Kidney (tissue), 14 donors: Measurements from ENCODE around the gene CTU1. TPM values are rescaled to one million over a fixed set of nuclear protein-coding genes. Genes with fewer than 3 reads are reported as not detected.
A peak's percentile ranks its signal among the peaks of the same experiment; 100 is the strongest.

Source experiments
- DNase-seq, 5 donors: peaks; one replicate each; pipeline ENCODE4 v3.0.0-alpha.2; 2013 to 2020
- FAIRE-seq: peaks from 2 replicates; lab custom pipeline; 2012; peaks lifted over from hg19 to GRCh38; lab: Jason Lieb, UNC
- H3K27ac ChIP-seq, 2 donors: one replicate each; pipeline ENCODE4 v1.7.0; 2013; ENCODE audit warnings: low read depth in 2 of 2, low read length in 2 of 2, inconsistent platforms in 1 of 2
- H3K27me3 ChIP-seq: one replicate; pipeline ENCODE4 v1.7.1; 2013; ENCODE audit warnings: low read length, inconsistent platforms; ENCODE audit not compliant: control insufficient read depth, insufficient read depth
- H3K36me3 ChIP-seq, 3 donors: one replicate each; pipeline versions ENCODE4 v1.7.0 to v1.7.1; 2013; ENCODE audit warnings: low read length in 3 of 3, control low read depth in 1 of 3, inconsistent platforms in 1 of 3; ENCODE audit not compliant: insufficient read depth in 3 of 3, control insufficient read depth in 2 of 3
- H3K4me1 ChIP-seq, 3 donors: one replicate each; pipeline versions ENCODE4 v1.7.0 to v1.7.1; 2013; ENCODE audit warnings: low read length in 3 of 3, inconsistent platforms in 1 of 3, low read depth in 1 of 3; ENCODE audit not compliant: control insufficient read depth in 2 of 3, insufficient read depth in 2 of 3
- H3K4me3 ChIP-seq, 3 donors: one replicate each; pipeline versions ENCODE4 v1.7.0 to v1.8.1; 2013; ENCODE audit warnings: low read length in 3 of 3, control low read depth in 1 of 3, inconsistent platforms in 1 of 3
- H3K9ac ChIP-seq, 3 donors: one replicate each; pipeline versions ENCODE4 v1.7.0 to v1.7.1; 2013; ENCODE audit warnings: low read length in 3 of 3, control low read depth in 1 of 3, inconsistent platforms in 1 of 3
- H3K9me3 ChIP-seq, 3 donors: one replicate each; pipeline versions ENCODE4 v1.7.0 to v1.7.1; 2013; ENCODE audit warnings: low read length in 3 of 3, control low read depth in 1 of 3, inconsistent platforms in 1 of 3; ENCODE audit not compliant: control insufficient read depth in 2 of 3, insufficient read depth in 1 of 3
- intact Hi-C: fragments of 100-400 bp; cut with DNase I; formaldehyde crosslinking; loops from one replicate; pipeline ENCODE4 v1.11.1; 2022
- polyA plus RNA-seq: library from polyadenylated mRNA; stranded (reverse); fragments of 350-450 nt; fragmentation: Illumina TruSeq; extraction: RNeasy Lipid Tissue Mini Kit (QIAGEN cat#74804); gene quantifications from one replicate; pipeline ENCODE4 v1.2.3, GENCODE V29; 2014; ENCODE audit warnings: low read depth, low replicate concordance; ENCODE audit not compliant: insufficient read depth
- total RNA-seq: library from RNA; stranded (reverse); fragmentation: NEBNext Ultra II Directional; extraction: Animal tissue kit (Norgen Biotek cat#: 25700); gene quantifications from one replicate; pipeline ENCODE4 v1.2.1, GENCODE V29; 2021
- TF ChIP-seq, protein P1 (sequence below): IDR thresholded peaks from 3 replicates; pipeline ENCODE4 v1.5.1; 2012; ENCODE audit warnings: mild to moderate bottlenecking, moderate library complexity, borderline replicate concordance; ENCODE audit not compliant: insufficient read depth; ENCODE audit errors: extremely low read depth
- donor health status: control.
- donor health status: control.
- donor health status: control.
- donor health status: control.
- donor health status: control.
- donor health status: DM: yes; HTN: yes; CAD: no.
- donor health status: Normal renal cell carcinoma (clear cell type).

CTU1 gene
- total and polyA plus RNA-seq, 2 donors from 2014 or later: 5.2 to 8.4 TPM

DNA sequence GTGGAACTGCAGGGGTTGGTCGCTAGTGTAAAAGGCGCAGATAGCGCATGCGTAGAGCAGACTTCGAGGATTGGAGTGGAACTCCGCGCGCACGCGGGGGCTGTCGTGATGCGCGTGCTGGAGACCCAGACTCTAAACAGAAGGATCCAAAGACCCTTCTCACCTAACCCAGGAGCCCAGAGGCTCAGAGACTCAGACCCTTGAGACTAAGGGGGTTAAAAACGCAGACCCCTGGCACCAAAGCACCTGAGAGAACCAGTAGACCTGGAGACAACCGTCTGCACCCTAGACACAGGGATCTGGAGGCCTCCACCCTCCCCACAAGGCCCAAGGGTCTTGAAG is 567 bp upstream of the CTU1 start:
- no peaks in the 10 kb centered on the region for H3K36me3 ChIP-seq
- TF ChIP-seq, protein P1, sequence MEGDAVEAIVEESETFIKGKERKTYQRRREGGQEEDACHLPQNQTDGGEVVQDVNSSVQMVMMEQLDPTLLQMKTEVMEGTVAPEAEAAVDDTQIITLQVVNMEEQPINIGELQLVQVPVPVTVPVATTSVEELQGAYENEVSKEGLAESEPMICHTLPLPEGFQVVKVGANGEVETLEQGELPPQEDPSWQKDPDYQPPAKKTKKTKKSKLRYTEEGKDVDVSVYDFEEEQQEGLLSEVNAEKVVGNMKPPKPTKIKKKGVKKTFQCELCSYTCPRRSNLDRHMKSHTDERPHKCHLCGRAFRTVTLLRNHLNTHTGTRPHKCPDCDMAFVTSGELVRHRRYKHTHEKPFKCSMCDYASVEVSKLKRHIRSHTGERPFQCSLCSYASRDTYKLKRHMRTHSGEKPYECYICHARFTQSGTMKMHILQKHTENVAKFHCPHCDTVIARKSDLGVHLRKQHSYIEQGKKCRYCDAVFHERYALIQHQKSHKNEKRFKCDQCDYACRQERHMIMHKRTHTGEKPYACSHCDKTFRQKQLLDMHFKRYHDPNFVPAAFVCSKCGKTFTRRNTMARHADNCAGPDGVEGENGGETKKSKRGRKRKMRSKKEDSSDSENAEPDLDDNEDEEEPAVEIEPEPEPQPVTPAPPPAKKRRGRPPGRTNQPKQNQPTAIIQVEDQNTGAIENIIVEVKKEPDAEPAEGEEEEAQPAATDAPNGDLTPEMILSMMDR: no peak
- H3K4me3 ChIP-seq: peak overlapping the region; percentile 68 to 97 (median 93)
- H3K4me1 ChIP-seq: peaks cover 0 to 12% (median 8%) of the 10 kb centered on the region in 3 donors
- intact Hi-C loops: no loop called here
- no peaks in the 10 kb centered on the region for H3K27me3 ChIP-seq
- H3K9me3 ChIP-seq: no peaks in the 10 kb centered on the region
- peak overlapping the region in 1 of 2 donors; percentile 74 for H3K27ac ChIP-seq
- FAIRE-seq: no peak
- peak overlapping the region in 2 of 3 donors; percentile 67 to 92 for H3K9ac ChIP-seq
- DNase-seq: no peak

DNA sequence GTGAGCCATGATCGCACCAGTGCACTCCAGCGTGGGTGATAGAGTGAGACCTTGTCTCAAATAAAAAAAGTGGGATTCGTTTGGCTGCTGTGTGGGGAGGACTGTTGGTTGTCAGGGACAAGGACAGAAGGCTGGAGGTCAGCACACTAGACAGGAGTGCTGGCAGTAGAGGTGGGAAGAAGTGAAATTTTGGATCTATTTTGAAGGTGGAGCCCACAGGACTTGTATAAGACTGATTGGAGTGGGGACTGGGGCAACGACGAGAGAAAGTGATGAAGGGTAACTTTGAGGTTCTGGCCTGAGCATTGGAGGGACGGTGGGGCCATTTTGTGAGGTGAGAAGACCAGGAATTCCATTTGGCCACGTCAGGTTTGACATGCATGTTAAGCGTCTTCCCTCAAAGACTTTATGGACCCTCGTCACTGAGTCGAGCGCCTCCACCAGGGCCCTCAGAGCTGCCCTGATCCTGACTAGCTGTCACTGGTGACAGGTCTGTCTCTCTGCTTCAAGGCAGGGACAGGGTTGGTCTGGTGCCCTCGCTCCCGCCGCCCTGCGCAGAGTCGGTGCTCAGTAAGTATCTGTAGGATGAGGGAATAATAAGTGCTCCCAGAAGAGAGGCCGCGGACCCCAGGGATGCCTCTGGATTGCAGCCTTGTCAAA is 673 bp downstream of the CTU1 start:
- FAIRE-seq: no peak
- Histone ChIP-seq H3K4me3 (peak overlapping the region; percentile 68 to 97 (median 86)), H3K9ac (peak overlapping the region; percentile 78 to 88 (median 85)), H3K27ac (peak overlapping the region; percentile 23 to 43), H3K4me1 (peaks cover 0 to 12% (median 8%) of the 10 kb centered on the region in 3 donors), H3K9me3 (no peaks in the 10 kb centered on the region), H3K27me3 (no peaks in the 10 kb centered on the region), H3K36me3 (peaks cover 0 to 5% (median 2%) of the 10 kb centered on the region in 3 donors)
- TF ChIP-seq, protein P1: no peak
- intact Hi-C loops: no loop called here
- no peak for DNase-seq

DNA sequence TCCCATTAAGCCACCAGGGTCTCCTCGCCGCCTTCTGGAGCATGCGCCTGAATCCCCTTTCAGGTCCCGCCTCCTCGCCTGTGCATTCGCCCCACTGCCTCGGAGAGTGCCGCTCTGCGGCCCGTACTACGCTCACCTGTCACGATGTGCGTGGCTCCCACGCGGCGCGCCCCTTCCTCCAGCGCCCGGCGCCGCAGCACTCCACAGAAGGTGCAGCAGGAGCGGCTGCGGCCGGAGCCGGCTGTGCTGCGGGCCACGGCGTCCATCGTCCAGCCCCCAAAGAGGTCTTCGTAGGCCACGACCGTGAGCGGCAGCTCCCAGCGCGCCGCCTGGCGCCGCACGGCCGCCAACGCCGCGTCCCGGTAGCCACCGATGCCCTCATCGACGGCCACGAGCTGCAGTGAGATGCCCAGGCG is 4.3 kb downstream of the CTU1 start:
- DNase-seq (peak in 4 of 5 donors; percentile 48 to 68 (median 59)), FAIRE-seq (no peak)
- Histone ChIP-seq H3K36me3 (peaks cover 0 to 10% (median 5%) of the 10 kb centered on the region in 3 donors), H3K9me3 (no peaks in the 10 kb centered on the region), H3K27ac (no peak overlapping the region), H3K4me1 (peaks cover 0 to 12% (median 8%) of the 10 kb centered on the region in 3 donors), H3K9ac (no peak overlapping the region), H3K27me3 (no peaks in the 10 kb centered on the region), H3K4me3 (no peak overlapping the region)
- TF ChIP-seq, protein P1: no peak
- intact Hi-C loops: no loop called here
